GM12891 (cell line): ENCODE results near the gene JUND.

Source experiments
- POLR2A ChIP-seq: IDR thresholded peaks from 2 replicates; pipeline ENCODE4 v1.6.1; 2011; ENCODE audit warnings: low read depth, low read length, control low read depth
- POLR2AphosphoS5 ChIP-seq: IDR thresholded peaks from 2 replicates; pipeline ENCODE4 v1.6.1; 2011; ENCODE audit warnings: low read depth, low read length, control low read depth

DNA sequence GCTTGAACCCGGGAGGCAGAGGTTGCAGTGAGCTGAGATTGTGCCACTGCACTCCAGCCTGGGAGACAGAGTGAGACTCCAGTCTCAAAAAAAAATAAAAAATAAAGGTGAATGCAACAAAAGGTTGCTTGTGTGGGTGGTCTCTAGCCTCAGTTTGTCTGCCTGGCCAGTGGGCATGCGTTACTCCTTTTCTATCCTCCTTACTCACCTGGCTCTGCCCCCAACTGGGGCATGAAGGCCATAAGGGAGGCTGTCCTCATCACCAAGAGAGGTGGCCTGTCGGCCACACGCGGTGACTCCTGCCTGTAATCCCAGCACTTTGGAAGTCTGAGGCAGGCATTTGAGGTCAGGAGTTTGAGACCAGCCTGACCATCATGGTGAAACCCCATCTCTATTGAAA is 1.9 kb upstream of the JUND start:
- TF ChIP-seq POLR2AphosphoS5 (no peak), POLR2A (no peak)
